ENCODE results near the gene FAM47E.

FAM47E gene

GRCh38 chr4:76306882-76307659, 55.5 kb downstream of the FAM47E start:
- peaks cover 42% of the 10 kb centered on the region for H3K27me3 Mint-ChIP-seq (ENCODE audit: low read depth)
- DNase-seq (ENCODE audit: low spot score): no peak
- H3K27ac Mint-ChIP-seq: no peak overlapping the region
- H3K36me3 Mint-ChIP-seq (ENCODE audit: low read depth): peaks cover 4% of the 10 kb centered on the region
- no peaks in the 10 kb centered on the region for H3K9me3 Mint-ChIP-seq
- peak overlapping the region; percentile 77 for H3K4me3 Mint-ChIP-seq
- peaks cover 26% of the 10 kb centered on the region for H3K4me1 Mint-ChIP-seq (ENCODE audit: low read depth)

- Mint-ChIP-seq H3K4me1 (ENCODE audit: low read depth) (peaks cover 21% of the 10 kb centered on the region), H3K4me3 (peak overlapping the region; percentile 44), H3K9me3 (no peaks in the 10 kb centered on the region), H3K27me3 (ENCODE audit: low read depth) (peaks cover 42% of the 10 kb centered on the region), H3K27ac (no peak overlapping the region), H3K36me3 (ENCODE audit: low read depth) (peaks cover 4% of the 10 kb centered on the region)
- no peak for DNase-seq (ENCODE audit: low spot score)
Measured at GRCh38 chr4:76307660-76308014, 56.1 kb downstream of the FAM47E start.

- Mint-ChIP-seq H3K36me3 (ENCODE audit: low read depth) (peaks cover 4% of the 10 kb centered on the region), H3K27ac (no peak overlapping the region), H3K4me3 (no peak overlapping the region), H3K4me1 (ENCODE audit: low read depth) (peaks cover 15% of the 10 kb centered on the region), H3K27me3 (ENCODE audit: low read depth) (peaks cover 40% of the 10 kb centered on the region), H3K9me3 (no peaks in the 10 kb centered on the region)
- DNase-seq (ENCODE audit: low spot score): no peak
Measured at GRCh38 chr4:76308548-76308947, 57.0 kb downstream of the FAM47E start.

- DNase-seq (ENCODE audit: low spot score): no peak
- Mint-ChIP-seq H3K4me3 (no peak overlapping the region), H3K27ac (no peak overlapping the region), H3K36me3 (ENCODE audit: low read depth) (peaks cover 4% of the 10 kb centered on the region), H3K9me3 (peaks cover 4% of the 10 kb centered on the region), H3K4me1 (ENCODE audit: low read depth) (peaks cover 9% of the 10 kb centered on the region), H3K27me3 (ENCODE audit: low read depth) (peaks cover 38% of the 10 kb centered on the region)
Measured at GRCh38 chr4:76309939-76310550, 58.5 kb downstream of the FAM47E start.

GRCh38 chr4:76310683-76311082, 59.2 kb downstream of the FAM47E start:
- H3K27me3 Mint-ChIP-seq (ENCODE audit: low read depth): peaks cover 35% of the 10 kb centered on the region
- H3K9me3 Mint-ChIP-seq: peaks cover 8% of the 10 kb centered on the region
- H3K4me3 Mint-ChIP-seq: no peak overlapping the region
- DNase-seq (ENCODE audit: low spot score): no peak
- no peak overlapping the region for H3K27ac Mint-ChIP-seq
- peaks cover 4% of the 10 kb centered on the region for H3K36me3 Mint-ChIP-seq (ENCODE audit: low read depth)
- H3K4me1 Mint-ChIP-seq (ENCODE audit: low read depth): peaks cover 2% of the 10 kb centered on the region

GRCh38 chr4:76311896-76312331, 60.4 kb downstream of the FAM47E start:
- Mint-ChIP-seq H3K27ac (no peak overlapping the region), H3K27me3 (ENCODE audit: low read depth) (peaks cover 37% of the 10 kb centered on the region), H3K36me3 (ENCODE audit: low read depth) (peaks cover 4% of the 10 kb centered on the region), H3K9me3 (peaks cover 18% of the 10 kb centered on the region), H3K4me1 (ENCODE audit: low read depth) (no peaks in the 10 kb centered on the region), H3K4me3 (no peak overlapping the region)
- no peak for DNase-seq (ENCODE audit: low spot score)

- Mint-ChIP-seq H3K27ac (no peak overlapping the region), H3K27me3 (ENCODE audit: low read depth) (peaks cover 37% of the 10 kb centered on the region), H3K4me3 (no peak overlapping the region), H3K4me1 (ENCODE audit: low read depth) (no peaks in the 10 kb centered on the region), H3K36me3 (ENCODE audit: low read depth) (peaks cover 4% of the 10 kb centered on the region), H3K9me3 (peaks cover 22% of the 10 kb centered on the region)
- DNase-seq (ENCODE audit: low spot score): no peak
Measured at GRCh38 chr4:76312457-76312856, 60.9 kb downstream of the FAM47E start.

- H3K4me1 Mint-ChIP-seq (ENCODE audit: low read depth): no peaks in the 10 kb centered on the region
- no peak for DNase-seq (ENCODE audit: low spot score)
- H3K36me3 Mint-ChIP-seq (ENCODE audit: low read depth): peaks cover 4% of the 10 kb centered on the region
- H3K27ac Mint-ChIP-seq: no peak overlapping the region
- H3K9me3 Mint-ChIP-seq: peaks cover 30% of the 10 kb centered on the region
- no peak overlapping the region for H3K4me3 Mint-ChIP-seq
- peaks cover 31% of the 10 kb centered on the region for H3K27me3 Mint-ChIP-seq (ENCODE audit: low read depth)
Measured at GRCh38 chr4:76313547-76313946, 62.0 kb downstream of the FAM47E start.

- Mint-ChIP-seq H3K27ac (no peak overlapping the region), H3K4me1 (ENCODE audit: low read depth) (no peaks in the 10 kb centered on the region), H3K27me3 (ENCODE audit: low read depth) (peaks cover 13% of the 10 kb centered on the region), H3K9me3 (peaks cover 40% of the 10 kb centered on the region), H3K36me3 (ENCODE audit: low read depth) (no peaks in the 10 kb centered on the region), H3K4me3 (no peak overlapping the region)
- no peak for DNase-seq (ENCODE audit: low spot score)
Measured at GRCh38 chr4:76315267-76315918, 63.9 kb downstream of the FAM47E start.

- H3K4me3 Mint-ChIP-seq: no peak overlapping the region
- H3K9me3 Mint-ChIP-seq: peaks cover 41% of the 10 kb centered on the region
- H3K27ac Mint-ChIP-seq: no peak overlapping the region
- H3K4me1 Mint-ChIP-seq (ENCODE audit: low read depth): no peaks in the 10 kb centered on the region
- H3K27me3 Mint-ChIP-seq (ENCODE audit: low read depth): peaks cover 8% of the 10 kb centered on the region
- DNase-seq (ENCODE audit: low spot score): no peak
- no peaks in the 10 kb centered on the region for H3K36me3 Mint-ChIP-seq (ENCODE audit: low read depth)
Measured at GRCh38 chr4:76316131-76316530, 64.6 kb downstream of the FAM47E start.

- Mint-ChIP-seq H3K4me1 (ENCODE audit: low read depth) (no peaks in the 10 kb centered on the region), H3K9me3 (peaks cover 35% of the 10 kb centered on the region), H3K4me3 (no peak overlapping the region), H3K27ac (no peak overlapping the region), H3K36me3 (ENCODE audit: low read depth) (no peaks in the 10 kb centered on the region), H3K27me3 (ENCODE audit: low read depth) (no peaks in the 10 kb centered on the region)
- DNase-seq (ENCODE audit: low spot score): no peak
Measured at GRCh38 chr4:76322236-76322635, 70.7 kb downstream of the FAM47E start.

GRCh38 chr4:76325072-76325471, 73.6 kb downstream of the FAM47E start:
- Mint-ChIP-seq H3K27ac (no peak overlapping the region), H3K4me3 (no peak overlapping the region), H3K9me3 (peaks cover 31% of the 10 kb centered on the region), H3K4me1 (ENCODE audit: low read depth) (no peaks in the 10 kb centered on the region), H3K36me3 (ENCODE audit: low read depth) (no peaks in the 10 kb centered on the region), H3K27me3 (ENCODE audit: low read depth) (peaks cover 3% of the 10 kb centered on the region)
- DNase-seq (ENCODE audit: low spot score): no peak

GRCh38 chr4:76326515-76326914, 75.0 kb downstream of the FAM47E start:
- Mint-ChIP-seq H3K36me3 (ENCODE audit: low read depth) (no peaks in the 10 kb centered on the region), H3K9me3 (peaks cover 27% of the 10 kb centered on the region), H3K27ac (no peak overlapping the region)

More at GRCh38 chr4:76326515-76326914, 75.0 kb downstream of the FAM47E start:
- peaks cover 5% of the 10 kb centered on the region for H3K27me3 Mint-ChIP-seq (ENCODE audit: low read depth)
- H3K4me3 Mint-ChIP-seq: no peak overlapping the region
- no peaks in the 10 kb centered on the region for H3K4me1 Mint-ChIP-seq (ENCODE audit: low read depth)
- DNase-seq (ENCODE audit: low spot score): no peak
